Prostate gland (tissue), 2 donors: ENCODE measurements around the gene AGBL4. TPM values are rescaled to one million over a fixed set of nuclear protein-coding genes. Genes with fewer than 3 reads are reported as not detected.

Experiments used
- DNase-seq: peaks from one replicate; pipeline ENCODE4 v3.0.0-alpha.2; 2019; ENCODE audit warnings: low spot score
- H3K27ac ChIP-seq, 2 donors: fragments of 200-600 bp; sonication (generic); 2 replicates each; pipeline ENCODE4 v1.5.1; 2017 to 2019
- H3K27me3 ChIP-seq: fragments of 200-600 bp; sonication (generic); replicated peaks from 2 replicates; pipeline ENCODE4 v1.5.1; 2019; ENCODE audit not compliant: insufficient read depth
- H3K36me3 ChIP-seq, 2 donors: fragments of 200-600 bp; sonication (generic); 1 replicate in 1 of 2; 2 replicates in 1 of 2; pipeline versions ENCODE4 v1.5.1 to v1.8.1; 2017 to 2019
- H3K4me1 ChIP-seq: fragments of 200-600 bp; sonication (generic); replicated peaks from 2 replicates; pipeline ENCODE4 v1.5.1; 2019
- H3K4me3 ChIP-seq, 2 donors: fragments of 200-600 bp; sonication (generic); 2 replicates each; pipeline ENCODE4 v1.5.1; 2017 to 2019
- H3K9me3 ChIP-seq: fragments of 200-600 bp; sonication (generic); 2 replicates; pipeline ENCODE4 v1.5.1; 2017
- POLR2A ChIP-seq: fragments of 450-650 bp; IDR thresholded peaks from one replicate; pipeline ENCODE4 v1.6.1; 2016; ENCODE audit warnings: antibody characterized with exemption, mild to moderate bottlenecking
- POLR2AphosphoS5 ChIP-seq: sonication (generic); formaldehyde crosslinking; IDR thresholded peaks from one replicate; pipeline ENCODE4 v1.6.1; 2017; ENCODE audit warnings: antibody characterized with exemption
- WGBS: methylation state at CpG from one replicate; pipeline ENCODE4 v1.1.5; 2018; 5-methylcytosine and 5-hydroxymethylcytosine counted together
- intact Hi-C: fragments of 100-400 bp; cut with DNase I; formaldehyde crosslinking; loops from one replicate; pipeline ENCODE4 v1.14.2; 2022
- total RNA-seq, 2 donors: library from RNA; depleted of rRNA; stranded (reverse); fragments of >200 nt; gene quantifications; one replicate each; pipeline ENCODE4 v1.1.0, GENCODE V29; 2016
- TF ChIP-seq, protein P1 (sequence below), 4 experiments: fragments of 200-600 bp in 2 of 4; fragments of 450-650 bp in 2 of 4; sonication (generic) in 2 of 4; IDR thresholded peaks; 1 replicate in 3 of 4; 2 replicates in 1 of 4; pipeline ENCODE4 v1.5.1; 2016 to 2019; ENCODE audit warnings: antibody characterized with exemption in 4 of 4, mild to moderate bottlenecking in 2 of 4, moderate library complexity in 2 of 4

The AGBL4 gene
- total RNA-seq, 2 donors from 2014 or later: 0.82 to 2.7 TPM

DNA sequence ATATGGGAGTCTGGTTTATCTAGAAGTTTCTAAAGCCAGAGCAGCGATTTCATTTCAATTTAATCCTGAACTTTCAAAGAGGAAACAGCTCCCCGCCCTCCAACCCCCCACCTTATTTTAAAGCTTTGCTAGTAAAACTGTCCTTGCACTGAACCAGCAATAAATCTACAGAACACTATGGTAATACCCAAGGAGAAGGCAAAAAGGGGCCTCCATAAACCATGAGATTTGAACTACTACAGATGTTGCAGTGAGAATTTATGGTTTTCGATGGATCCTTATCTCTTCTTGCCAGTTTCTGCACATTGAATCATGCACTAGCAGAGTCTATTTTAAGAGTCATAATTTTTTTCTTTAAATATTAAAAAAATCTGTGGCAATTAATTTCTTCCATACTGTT lies 1182.3 kb downstream of the AGBL4 start:
- Histone ChIP-seq H3K9me3 (no peaks in the 10 kb centered on the region), H3K4me1 (no peaks in the 10 kb centered on the region), H3K27ac (no peak overlapping the region), H3K27me3 (no peaks in the 10 kb centered on the region), H3K36me3 (no peaks in the 10 kb centered on the region), H3K4me3 (no peak overlapping the region)
- TF ChIP-seq POLR2A (no peak), POLR2AphosphoS5 (no peak)
- TF ChIP-seq, protein P1, sequence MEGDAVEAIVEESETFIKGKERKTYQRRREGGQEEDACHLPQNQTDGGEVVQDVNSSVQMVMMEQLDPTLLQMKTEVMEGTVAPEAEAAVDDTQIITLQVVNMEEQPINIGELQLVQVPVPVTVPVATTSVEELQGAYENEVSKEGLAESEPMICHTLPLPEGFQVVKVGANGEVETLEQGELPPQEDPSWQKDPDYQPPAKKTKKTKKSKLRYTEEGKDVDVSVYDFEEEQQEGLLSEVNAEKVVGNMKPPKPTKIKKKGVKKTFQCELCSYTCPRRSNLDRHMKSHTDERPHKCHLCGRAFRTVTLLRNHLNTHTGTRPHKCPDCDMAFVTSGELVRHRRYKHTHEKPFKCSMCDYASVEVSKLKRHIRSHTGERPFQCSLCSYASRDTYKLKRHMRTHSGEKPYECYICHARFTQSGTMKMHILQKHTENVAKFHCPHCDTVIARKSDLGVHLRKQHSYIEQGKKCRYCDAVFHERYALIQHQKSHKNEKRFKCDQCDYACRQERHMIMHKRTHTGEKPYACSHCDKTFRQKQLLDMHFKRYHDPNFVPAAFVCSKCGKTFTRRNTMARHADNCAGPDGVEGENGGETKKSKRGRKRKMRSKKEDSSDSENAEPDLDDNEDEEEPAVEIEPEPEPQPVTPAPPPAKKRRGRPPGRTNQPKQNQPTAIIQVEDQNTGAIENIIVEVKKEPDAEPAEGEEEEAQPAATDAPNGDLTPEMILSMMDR (IDR thresholded peaks at IDR 0.05): no peak
- no peak for DNase-seq
- 30% methylated on average over 3 of the region's 3 CpGs for WGBS
- intact Hi-C loops: no loop called here

DNA sequence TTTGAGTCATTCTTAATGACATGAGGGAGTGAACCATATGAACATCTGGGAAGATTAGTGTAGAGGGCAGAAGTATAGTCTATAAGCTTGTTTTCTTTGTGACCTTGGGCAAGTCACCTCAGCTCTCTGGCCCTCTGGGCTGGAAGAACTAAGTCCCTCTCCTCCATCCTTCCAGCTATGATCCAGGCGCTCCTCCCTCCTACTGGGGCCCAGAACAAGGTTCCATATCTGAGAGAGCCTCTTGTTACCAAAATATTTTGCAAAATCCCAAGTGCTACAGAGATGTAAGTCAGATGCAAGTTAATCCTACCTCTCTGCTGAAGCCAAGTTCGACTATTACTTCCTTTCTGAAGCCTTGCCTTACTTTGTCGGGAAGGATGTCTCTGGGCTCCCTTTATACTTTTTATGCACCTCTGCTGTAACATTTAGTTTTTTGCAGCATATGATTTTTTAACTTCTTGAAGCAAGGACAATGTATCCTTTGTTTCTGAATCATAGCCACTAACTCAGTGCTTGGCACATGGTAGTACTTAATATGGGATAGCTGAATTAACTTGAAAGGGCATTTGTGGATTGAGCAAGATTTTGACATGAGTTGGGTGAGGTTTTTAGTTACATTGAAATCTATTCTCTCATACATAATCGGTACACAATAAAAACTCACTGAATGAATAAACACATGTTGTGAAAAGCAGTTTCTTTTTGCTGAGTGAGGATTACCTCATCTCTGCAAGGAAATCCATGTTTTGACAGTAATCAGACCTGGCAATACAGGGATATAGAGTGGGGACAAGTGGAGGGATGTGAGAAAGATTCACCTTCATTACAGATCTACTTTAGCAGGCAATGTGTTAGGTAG lies 1192.4 kb downstream of the AGBL4 start:
- no peaks in the 10 kb centered on the region for H3K36me3 ChIP-seq
- no peak for TF ChIP-seq POLR2AphosphoS5
- no peak for TF ChIP-seq POLR2A
- TF ChIP-seq, protein P1 (IDR thresholded peaks at IDR 0.05): no peak
- DNase-seq: no peak
- no peak overlapping the region for H3K27ac ChIP-seq
- no peak overlapping the region for H3K4me3 ChIP-seq
- no peaks in the 10 kb centered on the region for H3K9me3 ChIP-seq
- WGBS: 79% methylated on average over 4 of the region's 4 CpGs
- no peaks in the 10 kb centered on the region for H3K4me1 ChIP-seq
- no peaks in the 10 kb centered on the region for H3K27me3 ChIP-seq
- intact Hi-C loops: no loop called here

DNA sequence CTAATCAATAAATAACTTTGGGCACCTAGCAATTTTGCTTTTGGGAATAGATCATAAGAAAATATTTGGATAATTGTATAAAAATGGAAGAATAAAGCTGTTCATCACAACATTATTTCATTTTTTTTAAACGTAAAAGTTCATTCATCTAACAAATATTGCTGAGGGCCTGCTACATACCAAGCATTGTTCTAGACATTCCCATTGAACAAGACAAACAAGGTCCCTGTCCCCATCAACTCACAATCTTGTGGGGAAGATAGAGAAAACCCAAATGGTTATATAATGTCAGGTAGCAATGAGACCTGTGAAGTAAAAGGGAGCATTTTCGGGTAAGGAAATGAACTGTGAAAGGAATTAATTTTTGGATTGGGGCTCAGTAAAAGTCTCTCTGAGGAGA lies 1193.0 kb downstream of the AGBL4 start:
- no peaks in the 10 kb centered on the region for H3K4me1 ChIP-seq
- no peaks in the 10 kb centered on the region for H3K36me3 ChIP-seq
- intact Hi-C loops: no loop called here
- H3K9me3 ChIP-seq: no peaks in the 10 kb centered on the region
- 94% methylated on average over 2 of the region's 2 CpGs for WGBS
- H3K4me3 ChIP-seq: no peak overlapping the region
- no peaks in the 10 kb centered on the region for H3K27me3 ChIP-seq
- no peak for DNase-seq
- TF ChIP-seq, protein P1 (IDR thresholded peaks at IDR 0.05): no peak
- TF ChIP-seq POLR2A (no peak), POLR2AphosphoS5 (no peak)
- no peak overlapping the region for H3K27ac ChIP-seq

GRCh38 chr1:48829446-48829845 lies 1194.3 kb downstream of the AGBL4 start:
- no peak for DNase-seq
- H3K4me1 ChIP-seq: no peaks in the 10 kb centered on the region
- TF ChIP-seq, protein P1 (IDR thresholded peaks at IDR 0.05): no peak
- no peak for TF ChIP-seq POLR2AphosphoS5
- no peak for TF ChIP-seq POLR2A
- H3K36me3 ChIP-seq: no peaks in the 10 kb centered on the region
- no peaks in the 10 kb centered on the region for H3K9me3 ChIP-seq
- intact Hi-C loops: no loop called here
- no peak overlapping the region for H3K4me3 ChIP-seq
- H3K27me3 ChIP-seq: no peaks in the 10 kb centered on the region
- no peak overlapping the region for H3K27ac ChIP-seq

DNA sequence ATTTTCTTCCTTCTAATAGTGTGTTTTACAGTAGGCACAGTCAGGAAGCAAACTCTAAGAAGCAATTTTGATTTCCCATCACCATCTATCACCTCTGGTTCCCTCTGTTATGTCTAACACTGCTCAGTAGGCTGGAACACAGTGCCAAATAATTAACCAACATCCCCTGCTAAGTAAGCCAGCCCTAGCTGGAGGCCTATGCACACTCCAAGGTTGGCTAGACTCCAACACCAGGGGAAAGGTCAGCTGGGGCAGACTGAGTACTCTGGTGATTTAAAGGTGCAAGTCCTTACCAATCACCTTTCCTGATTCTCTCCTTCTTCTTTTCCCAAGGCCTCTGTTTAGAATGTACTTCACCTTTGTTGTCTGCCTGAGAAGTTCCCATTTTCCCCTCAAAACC lies 1200.6 kb downstream of the AGBL4 start:
- no peak overlapping the region for H3K4me3 ChIP-seq
- no peaks in the 10 kb centered on the region for H3K9me3 ChIP-seq
- TF ChIP-seq POLR2AphosphoS5 (no peak), POLR2A (no peak)
- TF ChIP-seq, protein P1 (IDR thresholded peaks at IDR 0.05): no peak
- no peaks in the 10 kb centered on the region for H3K4me1 ChIP-seq
- intact Hi-C loops: no loop called here
- no peaks in the 10 kb centered on the region for H3K27me3 ChIP-seq
- DNase-seq: no peak
- no peak overlapping the region for H3K27ac ChIP-seq
- H3K36me3 ChIP-seq: no peaks in the 10 kb centered on the region
